Keratinocyte (primary cell): ENCODE data around the gene AGMAT. TPM values are rescaled to one million over a fixed set of nuclear protein-coding genes. Genes with fewer than 3 reads are reported as not detected.

Experiments
- DNase-seq: peaks from one replicate; pipeline ENCODE4 v3.0.0-alpha.2; 2011; ENCODE audit warnings: low read depth, missing footprints, low spot score
- FAIRE-seq: peaks from 2 replicates; lab custom pipeline; 2011; peaks lifted over from hg19 to GRCh38; lab: Jason Lieb, UNC
- H2AFZ ChIP-seq: 2 replicates; pipeline ENCODE4 v1.6.0; 2012; ENCODE audit warnings: low read length, control low read depth, inconsistent platforms; ENCODE audit not compliant: control insufficient read depth
- H3K27ac ChIP-seq: 2 replicates; pipeline ENCODE4 v1.5.1; 2011; ENCODE audit warnings: low read length; ENCODE audit not compliant: control insufficient read depth, insufficient read depth
- H3K27me3 ChIP-seq: 3 replicates; pipeline ENCODE4 v1.6.0; 2011; ENCODE audit warnings: low read length; ENCODE audit not compliant: control insufficient read depth, insufficient read depth; ENCODE audit errors: extremely low read depth
- H3K36me3 ChIP-seq, 2 experiments: 2 replicates in 1 of 2; 3 replicates in 1 of 2; pipeline ENCODE4 v1.5.1; 2011; ENCODE audit warnings: low read length in 2 of 2, mild to moderate bottlenecking in 1 of 2; ENCODE audit not compliant: control insufficient read depth in 2 of 2, insufficient read depth in 2 of 2; ENCODE audit errors: extremely low read depth in 1 of 2
- H3K4me1 ChIP-seq: 3 replicates; pipeline ENCODE4 v1.5.1; 2011; ENCODE audit warnings: low read length; ENCODE audit not compliant: control insufficient read depth, insufficient read depth; ENCODE audit errors: extremely low read depth
- H3K4me2 ChIP-seq: 3 replicates; pipeline ENCODE4 v1.6.0; 2011; ENCODE audit warnings: low read depth, low read length; ENCODE audit not compliant: control insufficient read depth, insufficient read depth; ENCODE audit errors: extremely low read depth
- H3K4me3 ChIP-seq, 3 experiments: fragments of 200-600 bp in 1 of 3; sonication (generic) in 1 of 3; 2 replicates in 2 of 3; 3 replicates in 1 of 3; pipeline ENCODE4 v1.5.1; 2011 to 2016; ENCODE audit warnings: low read length in 3 of 3, mild to moderate bottlenecking in 3 of 3, control low read depth in 2 of 3, inconsistent platforms in 1 of 3, low read depth in 1 of 3, mixed read lengths in 1 of 3, mixed run types in 1 of 3, moderate library complexity in 1 of 3; ENCODE audit not compliant: control insufficient read depth in 2 of 3, insufficient read depth in 2 of 3; ENCODE audit errors: extremely low read depth in 1 of 3
- H3K79me2 ChIP-seq: 2 replicates; pipeline ENCODE4 v1.6.0; 2012; ENCODE audit warnings: low read length; ENCODE audit not compliant: control insufficient read depth, insufficient read depth
- H3K9ac ChIP-seq: 3 replicates; pipeline ENCODE4 v1.6.0; 2011; ENCODE audit warnings: low read length; ENCODE audit not compliant: control insufficient read depth, insufficient read depth; ENCODE audit errors: extremely low read depth
- H3K9me1 ChIP-seq: 3 replicates; pipeline ENCODE4 v1.6.0; 2011; ENCODE audit warnings: low read length; ENCODE audit not compliant: control insufficient read depth, insufficient read depth; ENCODE audit errors: extremely low read depth
- H3K9me3 ChIP-seq: 2 replicates; pipeline ENCODE4 v1.5.1; 2012; ENCODE audit warnings: low read depth, low read length; ENCODE audit not compliant: control insufficient read depth
- H4K20me1 ChIP-seq: 3 replicates; pipeline ENCODE4 v1.6.0; 2011; ENCODE audit warnings: low read length; ENCODE audit not compliant: control insufficient read depth, insufficient read depth; ENCODE audit errors: extremely low read depth
- CTCF ChIP-seq, 3 experiments: IDR thresholded peaks in 1 of 3; conservative IDR thresholded peaks in 1 of 3; optimal IDR thresholded peaks in 1 of 3; 2 replicates in 2 of 3; 3 replicates in 1 of 3; pipeline versions ENCODE3 to v1.5.1; 2011; ENCODE audit warnings: low read length in 3 of 3, mild to moderate bottlenecking in 3 of 3, moderate library complexity in 2 of 3, control low read depth in 1 of 3, inconsistent platforms in 1 of 3; ENCODE audit not compliant: insufficient read depth in 2 of 3; ENCODE audit errors: extremely low read depth in 1 of 3
- EZH2 ChIP-seq: IDR thresholded peaks from one replicate; pipeline ENCODE4 v1.6.1; 2012; ENCODE audit warnings: inconsistent platforms, mild to moderate bottlenecking, low read length, moderate library complexity
- dilution Hi-C: fragments of 300-500 bp; cut with MboI; formaldehyde crosslinking; loops from one replicate; pipeline ENCODE4 v1.7.0; 2020; ENCODE audit warnings: low sequenced_read_pairs; ENCODE audit not compliant: extremely low pct_ligation_motif_present
- polyA plus RNA-seq, 5 experiments: library from polyadenylated mRNA; depleted of rRNA in 3 of 5; stranded (reverse) in 3 of 5; stranded (forward) in 1 of 5; unstranded in 1 of 5; fragments of >200 nt; gene quantifications; 1 replicate in 1 of 5; 2 replicates in 3 of 5; 3 replicates in 1 of 5; pipeline versions ENCODE4 v1.2.1 to v1.2.3, GENCODE V29; 2011 to 2012; ENCODE audit warnings: missing spikeins in 2 of 5, low read depth in 1 of 5, low replicate concordance in 1 of 5

The AGMAT gene
- polyA plus RNA-seq, 1 donor (not counting 4 experiments of a cell fraction or from before 2014, with no cell fraction given), result 0.21 TPM

- H3K9me3 ChIP-seq, result no peaks in the 10 kb centered on the region
- H3K4me2 ChIP-seq, result no peak overlapping the region
- no peak overlapping the region for H3K4me3 ChIP-seq
- no peak overlapping the region for H2AFZ ChIP-seq
- TF ChIP-seq EZH2, result no peak
- no peak for TF ChIP-seq CTCF (optimal IDR thresholded peaks at IDR 0.05 in 1 of 3, IDR thresholded peaks at IDR 0.05 in 1 of 3, conservative IDR thresholded peaks at IDR 0.05 in 1 of 3; ENCODE audit: extremely low read depth in 1 of 3, insufficient read depth in 2 of 3, low read length in 3 of 3)
- no peak overlapping the region for H3K9ac ChIP-seq
- FAIRE-seq, result no peak
- peaks cover 82% of the 10 kb centered on the region for H3K79me2 ChIP-seq
- no peak for DNase-seq
- peaks cover 3% of the 10 kb centered on the region for H4K20me1 ChIP-seq
- dilution Hi-C loops, result no loop called here
- no peaks in the 10 kb centered on the region for H3K9me1 ChIP-seq
- peaks cover 10 to 18% of the 10 kb centered on the region in 2 experiments for H3K36me3 ChIP-seq
- no peak overlapping the region for H3K27ac ChIP-seq
- peaks cover 17% of the 10 kb centered on the region for H3K4me1 ChIP-seq
- no peaks in the 10 kb centered on the region for H3K27me3 ChIP-seq
Measured at GRCh38 chr1:15624133-15624714, 39.4 kb upstream of the AGMAT start.

- Histone ChIP-seq H3K4me3 (no peak overlapping the region), H3K27ac (no peak overlapping the region), H4K20me1 (peaks cover 3% of the 10 kb centered on the region), H2AFZ (no peak overlapping the region), H3K36me3 (peaks cover 10 to 18% of the 10 kb centered on the region in 2 experiments), H3K27me3 (no peaks in the 10 kb centered on the region), H3K9ac (no peak overlapping the region), H3K4me1 (peaks cover 17% of the 10 kb centered on the region), H3K9me3 (no peaks in the 10 kb centered on the region), H3K79me2 (peaks cover 90% of the 10 kb centered on the region), H3K9me1 (no peaks in the 10 kb centered on the region), H3K4me2 (no peak overlapping the region)
- dilution Hi-C loops, result no loop called here
- FAIRE-seq (no peak), DNase-seq (no peak)
- TF ChIP-seq CTCF (optimal IDR thresholded peaks at IDR 0.05 in 1 of 3, IDR thresholded peaks at IDR 0.05 in 1 of 3, conservative IDR thresholded peaks at IDR 0.05 in 1 of 3; ENCODE audit: extremely low read depth in 1 of 3, insufficient read depth in 2 of 3, low read length in 3 of 3) (no peak), EZH2 (no peak)
Measured at GRCh38 chr1:15623435-15623834, 38.6 kb upstream of the AGMAT start.
